HG02588 (cell line): Measurements from ENCODE around the gene NCBP3.
"Not testable (repeated sequence)": the region's sequence is repeated elsewhere in the genome, so short reads cannot be mapped to it uniquely, and the experiment has no call there.

Experiments used
- ATAC-seq: cut with Tn5 transposase; IDR thresholded peaks from one replicate; pipeline ENCODE4 v1.9.1; 2021; ENCODE audit warnings: mild to moderate bottlenecking, moderate library complexity; ENCODE audit not compliant: unreplicated experiment

NCBP3 gene

GRCh38 chr17:3880983-3881382 is 34.9 kb upstream of the NCBP3 start:
- ATAC-seq, result no peak

- ATAC-seq, result no peak
Measured at GRCh38 chr17:3879591-3880417, 33.8 kb upstream of the NCBP3 start.

GRCh38 chr17:3879186-3879585 is 33.1 kb upstream of the NCBP3 start:
- ATAC-seq, result no peak

GRCh38 chr17:3877220-3877619 is 31.2 kb upstream of the NCBP3 start:
- ATAC-seq, result no peak

- no peak for ATAC-seq
Measured at GRCh38 chr17:3875317-3875716, 29.3 kb upstream of the NCBP3 start.

- ATAC-seq, result no peak
Measured at GRCh38 chr17:3873862-3874261, 27.8 kb upstream of the NCBP3 start.

- no peak for ATAC-seq
Measured at GRCh38 chr17:3870871-3871306, 24.8 kb upstream of the NCBP3 start.

- ATAC-seq, result no peak
Measured at GRCh38 chr17:3867606-3868005, 21.6 kb upstream of the NCBP3 start.

GRCh38 chr17:3867106-3867505 is 21.1 kb upstream of the NCBP3 start:
- no peak for ATAC-seq

- no peak for ATAC-seq
Measured at GRCh38 chr17:3866276-3866675, 20.2 kb upstream of the NCBP3 start.

- ATAC-seq, result no peak
Measured at GRCh38 chr17:3865176-3865575, 19.1 kb upstream of the NCBP3 start.

GRCh38 chr17:3864534-3864933 is 18.5 kb upstream of the NCBP3 start:
- ATAC-seq, result no peak

- ATAC-seq, result no peak
Measured at GRCh38 chr17:3861761-3862681, 16.0 kb upstream of the NCBP3 start.

- ATAC-seq, result no peak
Measured at GRCh38 chr17:3860939-3861700, 15.1 kb upstream of the NCBP3 start.

- no peak for ATAC-seq
Measured at GRCh38 chr17:3859940-3860339, 13.9 kb upstream of the NCBP3 start.

- no peak for ATAC-seq
Measured at GRCh38 chr17:3857261-3858105, 11.4 kb upstream of the NCBP3 start.

GRCh38 chr17:3854204-3854603 is 8.2 kb upstream of the NCBP3 start:
- ATAC-seq, result not testable (repeated sequence)

GRCh38 chr17:3852561-3852960 is 6.5 kb upstream of the NCBP3 start:
- no peak for ATAC-seq

- ATAC-seq, result no peak
Measured at GRCh38 chr17:3851461-3852100, 5.5 kb upstream of the NCBP3 start.
